Keratinocyte (primary cell): ENCODE data around the gene PTMA. TPM values are rescaled to one million over a fixed set of nuclear protein-coding genes. Genes with fewer than 3 reads are reported as not detected.

Experiments used
- DNase-seq: peaks from one replicate; pipeline ENCODE4 v3.0.0-alpha.2; 2011; ENCODE audit warnings: low read depth, missing footprints, low spot score
- FAIRE-seq: peaks from 2 replicates; lab custom pipeline; 2011; peaks lifted over from hg19 to GRCh38; lab: Jason Lieb, UNC
- H2AFZ ChIP-seq: 2 replicates; pipeline ENCODE4 v1.6.0; 2012; ENCODE audit warnings: low read length, control low read depth, inconsistent platforms; ENCODE audit not compliant: control insufficient read depth
- H3K27ac ChIP-seq: 2 replicates; pipeline ENCODE4 v1.5.1; 2011; ENCODE audit warnings: low read length; ENCODE audit not compliant: control insufficient read depth, insufficient read depth
- H3K27me3 ChIP-seq: 3 replicates; pipeline ENCODE4 v1.6.0; 2011; ENCODE audit warnings: low read length; ENCODE audit not compliant: control insufficient read depth, insufficient read depth; ENCODE audit errors: extremely low read depth
- H3K36me3 ChIP-seq, 2 experiments: 2 replicates in 1 of 2; 3 replicates in 1 of 2; pipeline ENCODE4 v1.5.1; 2011; ENCODE audit warnings: low read length in 2 of 2, mild to moderate bottlenecking in 1 of 2; ENCODE audit not compliant: control insufficient read depth in 2 of 2, insufficient read depth in 2 of 2; ENCODE audit errors: extremely low read depth in 1 of 2
- H3K4me1 ChIP-seq: 3 replicates; pipeline ENCODE4 v1.5.1; 2011; ENCODE audit warnings: low read length; ENCODE audit not compliant: control insufficient read depth, insufficient read depth; ENCODE audit errors: extremely low read depth
- H3K4me2 ChIP-seq: 3 replicates; pipeline ENCODE4 v1.6.0; 2011; ENCODE audit warnings: low read depth, low read length; ENCODE audit not compliant: control insufficient read depth, insufficient read depth; ENCODE audit errors: extremely low read depth
- H3K4me3 ChIP-seq, 3 experiments: fragments of 200-600 bp in 1 of 3; sonication (generic) in 1 of 3; 2 replicates in 2 of 3; 3 replicates in 1 of 3; pipeline ENCODE4 v1.5.1; 2011 to 2016; ENCODE audit warnings: low read length in 3 of 3, mild to moderate bottlenecking in 3 of 3, control low read depth in 2 of 3, inconsistent platforms in 1 of 3, low read depth in 1 of 3, mixed read lengths in 1 of 3, mixed run types in 1 of 3, moderate library complexity in 1 of 3; ENCODE audit not compliant: control insufficient read depth in 2 of 3, insufficient read depth in 2 of 3; ENCODE audit errors: extremely low read depth in 1 of 3
- H3K79me2 ChIP-seq: 2 replicates; pipeline ENCODE4 v1.6.0; 2012; ENCODE audit warnings: low read length; ENCODE audit not compliant: control insufficient read depth, insufficient read depth
- H3K9ac ChIP-seq: 3 replicates; pipeline ENCODE4 v1.6.0; 2011; ENCODE audit warnings: low read length; ENCODE audit not compliant: control insufficient read depth, insufficient read depth; ENCODE audit errors: extremely low read depth
- H3K9me1 ChIP-seq: 3 replicates; pipeline ENCODE4 v1.6.0; 2011; ENCODE audit warnings: low read length; ENCODE audit not compliant: control insufficient read depth, insufficient read depth; ENCODE audit errors: extremely low read depth
- H3K9me3 ChIP-seq: 2 replicates; pipeline ENCODE4 v1.5.1; 2012; ENCODE audit warnings: low read depth, low read length; ENCODE audit not compliant: control insufficient read depth
- H4K20me1 ChIP-seq: 3 replicates; pipeline ENCODE4 v1.6.0; 2011; ENCODE audit warnings: low read length; ENCODE audit not compliant: control insufficient read depth, insufficient read depth; ENCODE audit errors: extremely low read depth
- EZH2 ChIP-seq: IDR thresholded peaks from one replicate; pipeline ENCODE4 v1.6.1; 2012; ENCODE audit warnings: inconsistent platforms, mild to moderate bottlenecking, low read length, moderate library complexity
- dilution Hi-C: fragments of 300-500 bp; cut with MboI; formaldehyde crosslinking; loops from one replicate; pipeline ENCODE4 v1.7.0; 2020; ENCODE audit warnings: low sequenced_read_pairs; ENCODE audit not compliant: extremely low pct_ligation_motif_present
- polyA plus RNA-seq, 5 experiments: library from polyadenylated mRNA; depleted of rRNA in 3 of 5; stranded (reverse) in 3 of 5; stranded (forward) in 1 of 5; unstranded in 1 of 5; fragments of >200 nt; gene quantifications; 1 replicate in 1 of 5; 2 replicates in 3 of 5; 3 replicates in 1 of 5; pipeline versions ENCODE4 v1.2.1 to v1.2.3, GENCODE V29; 2011 to 2012; ENCODE audit warnings: missing spikeins in 2 of 5, low read depth in 1 of 5, low replicate concordance in 1 of 5
- TF ChIP-seq, protein P1 (sequence below), 3 experiments: IDR thresholded peaks in 1 of 3; conservative IDR thresholded peaks in 1 of 3; optimal IDR thresholded peaks in 1 of 3; 2 replicates in 2 of 3; 3 replicates in 1 of 3; pipeline versions ENCODE3 to v1.5.1; 2011; ENCODE audit warnings: low read length in 3 of 3, mild to moderate bottlenecking in 3 of 3, moderate library complexity in 2 of 3, control low read depth in 1 of 3, inconsistent platforms in 1 of 3; ENCODE audit not compliant: insufficient read depth in 2 of 3; ENCODE audit errors: extremely low read depth in 1 of 3

Gene PTMA
- polyA plus RNA-seq, 1 donor (not counting 4 experiments of a cell fraction or from before 2014, with no cell fraction given): 598 TPM

DNA sequence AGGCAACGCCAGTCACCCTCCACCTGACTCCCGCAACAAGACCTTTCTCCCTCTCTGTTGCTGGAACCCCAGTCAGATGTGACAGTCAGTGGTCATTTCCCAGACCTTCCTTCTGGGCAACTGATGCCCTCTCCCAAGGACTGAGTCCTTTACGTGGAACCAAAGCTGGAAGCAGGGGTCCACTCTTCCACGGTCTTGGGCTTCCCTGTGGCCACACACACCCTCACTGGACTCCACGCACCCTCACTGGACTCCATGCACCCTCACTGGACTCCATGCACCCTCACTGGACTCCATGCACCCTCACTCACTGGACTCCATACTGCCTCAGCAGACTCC is 7.1 kb downstream of the PTMA start:
- H3K4me2 ChIP-seq: no peak overlapping the region
- H3K9me1 ChIP-seq: no peaks in the 10 kb centered on the region
- no peak overlapping the region for H2AFZ ChIP-seq
- H3K9me3 ChIP-seq: no peaks in the 10 kb centered on the region
- peaks cover 21% of the 10 kb centered on the region for H3K79me2 ChIP-seq
- TF ChIP-seq EZH2: no peak
- TF ChIP-seq, protein P1, sequence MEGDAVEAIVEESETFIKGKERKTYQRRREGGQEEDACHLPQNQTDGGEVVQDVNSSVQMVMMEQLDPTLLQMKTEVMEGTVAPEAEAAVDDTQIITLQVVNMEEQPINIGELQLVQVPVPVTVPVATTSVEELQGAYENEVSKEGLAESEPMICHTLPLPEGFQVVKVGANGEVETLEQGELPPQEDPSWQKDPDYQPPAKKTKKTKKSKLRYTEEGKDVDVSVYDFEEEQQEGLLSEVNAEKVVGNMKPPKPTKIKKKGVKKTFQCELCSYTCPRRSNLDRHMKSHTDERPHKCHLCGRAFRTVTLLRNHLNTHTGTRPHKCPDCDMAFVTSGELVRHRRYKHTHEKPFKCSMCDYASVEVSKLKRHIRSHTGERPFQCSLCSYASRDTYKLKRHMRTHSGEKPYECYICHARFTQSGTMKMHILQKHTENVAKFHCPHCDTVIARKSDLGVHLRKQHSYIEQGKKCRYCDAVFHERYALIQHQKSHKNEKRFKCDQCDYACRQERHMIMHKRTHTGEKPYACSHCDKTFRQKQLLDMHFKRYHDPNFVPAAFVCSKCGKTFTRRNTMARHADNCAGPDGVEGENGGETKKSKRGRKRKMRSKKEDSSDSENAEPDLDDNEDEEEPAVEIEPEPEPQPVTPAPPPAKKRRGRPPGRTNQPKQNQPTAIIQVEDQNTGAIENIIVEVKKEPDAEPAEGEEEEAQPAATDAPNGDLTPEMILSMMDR (optimal IDR thresholded peaks at IDR 0.05 in 1 of 3, IDR thresholded peaks at IDR 0.05 in 1 of 3, conservative IDR thresholded peaks at IDR 0.05 in 1 of 3; ENCODE audit: extremely low read depth in 1 of 3, insufficient read depth in 2 of 3, low read length in 3 of 3): no peak
- DNase-seq (no peak), FAIRE-seq (no peak)
- H3K4me1 ChIP-seq: peaks cover 16% of the 10 kb centered on the region
- H3K27ac ChIP-seq: no peak overlapping the region
- dilution Hi-C loops: no loop called here
- no peak overlapping the region for H3K9ac ChIP-seq
- H3K27me3 ChIP-seq: no peaks in the 10 kb centered on the region
- no peak overlapping the region for H3K4me3 ChIP-seq
- H3K36me3 ChIP-seq: peaks cover 9 to 12% of the 10 kb centered on the region in 2 experiments
- H4K20me1 ChIP-seq: peaks cover 31% of the 10 kb centered on the region

DNA sequence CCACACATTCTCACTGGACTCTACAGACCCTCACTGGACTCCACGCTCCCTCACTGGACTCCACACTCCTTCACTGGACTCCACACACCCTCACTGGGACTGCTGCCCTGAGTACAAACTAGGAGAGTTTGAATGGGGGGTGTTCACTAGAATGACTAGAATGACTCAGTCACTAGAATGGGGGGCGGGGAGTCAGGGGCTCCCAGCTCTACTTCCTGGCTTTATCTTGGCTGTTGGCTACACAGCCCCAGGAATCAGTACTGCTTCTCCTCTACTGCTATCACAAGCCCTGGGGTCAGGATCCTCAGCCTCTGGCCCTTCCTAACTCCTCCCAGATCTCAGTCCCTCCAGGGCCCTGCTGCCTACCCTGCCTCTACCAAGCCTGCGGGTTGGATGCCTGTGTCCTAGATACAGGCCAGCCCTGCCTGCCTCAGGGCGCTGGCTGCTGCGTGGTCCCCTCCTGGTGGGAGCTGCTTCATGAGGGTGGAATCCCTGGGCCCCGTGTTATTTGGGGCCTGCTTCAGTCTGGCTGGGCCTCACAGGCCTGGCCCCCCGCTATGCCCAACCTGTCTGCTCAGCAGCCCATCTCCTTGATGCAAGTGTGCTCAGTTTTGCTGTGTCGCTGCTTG is 7.8 kb downstream of the PTMA start:
- Histone ChIP-seq H3K4me2 (no peak overlapping the region), H3K4me3 (no peak overlapping the region), H3K36me3 (peaks cover 9 to 12% of the 10 kb centered on the region in 2 experiments), H3K9ac (no peak overlapping the region), H3K79me2 (peaks cover 14% of the 10 kb centered on the region), H3K9me1 (no peaks in the 10 kb centered on the region), H3K27ac (no peak overlapping the region), H3K4me1 (peaks cover 16% of the 10 kb centered on the region), H3K9me3 (no peaks in the 10 kb centered on the region), H4K20me1 (peaks cover 25% of the 10 kb centered on the region), H3K27me3 (no peaks in the 10 kb centered on the region), H2AFZ (no peak overlapping the region)
- TF ChIP-seq, protein P1 (optimal IDR thresholded peaks at IDR 0.05 in 1 of 3, IDR thresholded peaks at IDR 0.05 in 1 of 3, conservative IDR thresholded peaks at IDR 0.05 in 1 of 3; ENCODE audit: extremely low read depth in 1 of 3, insufficient read depth in 2 of 3, low read length in 3 of 3): no peak
- no peak for TF ChIP-seq EZH2
- no peak for FAIRE-seq
- dilution Hi-C loops: no loop called here
- no peak for DNase-seq
